GM21515 (cell line): Measurements from ENCODE around the gene GDPD5.

Source experiments
- ATAC-seq: cut with Tn5 transposase; IDR thresholded peaks from one replicate; pipeline ENCODE4 v1.9.1; 2021; ENCODE audit not compliant: unreplicated experiment

The GDPD5 gene

GRCh38 chr11:75536786-75537641 is 11.3 kb upstream of the GDPD5 start:
- ATAC-seq: peak; percentile 85

GRCh38 chr11:75535071-75535470 is 9.3 kb upstream of the GDPD5 start:
- no peak for ATAC-seq

- no peak for ATAC-seq
These were observed 8.7 kb upstream of the GDPD5 start for GRCh38 chr11:75534259-75535069.

- ATAC-seq: no peak
These were observed 8.1 kb upstream of the GDPD5 start for GRCh38 chr11:75533896-75534258.

- ATAC-seq: no peak
These were observed 6.7 kb upstream of the GDPD5 start for GRCh38 chr11:75532200-75533048.

- ATAC-seq: no peak
These were observed 5.6 kb upstream of the GDPD5 start for GRCh38 chr11:75531325-75531724.

GRCh38 chr11:75530577-75530976 is 4.8 kb upstream of the GDPD5 start:
- no peak for ATAC-seq

- no peak for ATAC-seq
These were observed 2.4 kb upstream of the GDPD5 start for GRCh38 chr11:75527938-75528735.

- no peak for ATAC-seq
These were observed 1.4 kb upstream of the GDPD5 start for GRCh38 chr11:75527130-75527529.

- no peak for ATAC-seq
These were observed 426 bp upstream of the GDPD5 start for GRCh38 chr11:75526192-75526541.

GRCh38 chr11:75524665-75525432 is 892 bp downstream of the GDPD5 start:
- no peak for ATAC-seq

GRCh38 chr11:75523811-75524664 is 1.7 kb downstream of the GDPD5 start:
- ATAC-seq: no peak

- no peak for ATAC-seq
These were observed 2.6 kb downstream of the GDPD5 start for GRCh38 chr11:75523189-75523588.

- ATAC-seq: no peak
These were observed 3.3 kb downstream of the GDPD5 start for GRCh38 chr11:75522286-75523044.

- no peak for ATAC-seq
These were observed 5.1 kb downstream of the GDPD5 start for GRCh38 chr11:75520688-75521087.

GRCh38 chr11:75518771-75519653 is 6.7 kb downstream of the GDPD5 start:
- ATAC-seq: no peak

GRCh38 chr11:75518204-75518549 is 7.6 kb downstream of the GDPD5 start:
- ATAC-seq: no peak
